Ovary (tissue), 3 donors: ENCODE results near the gene CTNNBL1.

Experiments
- CTCF ChIP-seq, 3 donors: fragments of 450-650 bp in 2 of 3; fragments of 200-600 bp in 1 of 3; IDR thresholded peaks; one replicate each; pipeline versions ENCODE4 v1.5.1 to v1.8.0; 2016 to 2022; ENCODE audit warnings: antibody characterized with exemption in 3 of 3, mild to moderate bottlenecking in 1 of 3
- EP300 ChIP-seq: sonication (generic); formaldehyde crosslinking; IDR thresholded peaks from one replicate; pipeline ENCODE4 v1.6.1; 2017; ENCODE audit warnings: antibody characterized with exemption
- POLR2A ChIP-seq: fragments of 450-650 bp; IDR thresholded peaks from one replicate; pipeline ENCODE4 v1.6.1; 2017; ENCODE audit warnings: antibody characterized with exemption, mild to moderate bottlenecking, moderate library complexity
- donor health status: DM: no; HTN: no; CAD: no.

GRCh38 chr20:37875460-37876175, 181.8 kb downstream of the CTNNBL1 start:
- TF ChIP-seq CTCF (IDR thresholded peaks at IDR 0.05) (no peak), POLR2A (no peak), EP300 (no peak)
